Lower leg skin (tissue), 3 donors: ENCODE results near the gene BLTP3A.

Experiments used
- CTCF ChIP-seq, 3 donors: fragments of 450-650 bp; IDR thresholded peaks; one replicate each; pipeline ENCODE4 v1.5.1; 2016; ENCODE audit warnings: antibody characterized with exemption in 3 of 3, mild to moderate bottlenecking in 3 of 3, moderate library complexity in 2 of 3
- POLR2A ChIP-seq, 2 donors: fragments of 450-650 bp; IDR thresholded peaks; one replicate each; pipeline ENCODE4 v1.6.1; 2016 to 2017; ENCODE audit warnings: antibody characterized with exemption in 2 of 2, mild to moderate bottlenecking in 1 of 2, moderate library complexity in 1 of 2

GRCh38 chr6:34774967-34775366, 16.9 kb upstream of the BLTP3A start:
- TF ChIP-seq POLR2A (IDR thresholded peaks at IDR 0.05) = no peak
- TF ChIP-seq CTCF (IDR thresholded peaks at IDR 0.05) = no peak
